H1 (cell line): ENCODE data around the gene NID2. TPM values are rescaled to one million over a fixed set of nuclear protein-coding genes. Genes with fewer than 3 reads are reported as not detected.

Experiments
- EGR1 ChIP-seq: IDR thresholded peaks from 2 replicates; pipeline ENCODE4 v1.6.1; 2011; ENCODE audit warnings: low read depth, low read length, borderline replicate concordance
- PHF8 ChIP-seq: fragments of 200-600 bp; sonication (generic); conservative IDR thresholded peaks from 2 replicates; pipeline ENCODE4 v1.7.1; 2012; ENCODE audit warnings: low read depth, mild to moderate bottlenecking, inconsistent platforms, low read length, moderate library complexity
- SIN3A ChIP-seq, 2 experiments: IDR thresholded peaks in 1 of 2; conservative IDR thresholded peaks in 1 of 2; 2 replicates each; pipeline ENCODE4 v1.6.1; 2011 to 2012; ENCODE audit warnings: low read length in 2 of 2, improper control_type of control experiment in 1 of 2, low read depth in 1 of 2, mild to moderate bottlenecking in 1 of 2
- SP4 ChIP-seq: IDR thresholded peaks from 2 replicates; pipeline ENCODE4 v1.6.1; 2012; ENCODE audit warnings: low read length, inconsistent platforms
- TBP ChIP-seq: IDR thresholded peaks from 2 replicates; pipeline ENCODE4 v1.6.1; 2011; ENCODE audit warnings: low read depth, low read length, improper control_type of control experiment
- polyA plus RNA-seq, 7 experiments: library from polyadenylated mRNA; depleted of rRNA in 3 of 7; stranded (reverse) in 5 of 7; unstranded in 2 of 7; fragments of >200 nt in 5 of 7; fragments of 200-250 nt in 2 of 7; gene quantifications; 1 replicate in 5 of 7; 2 replicates in 1 of 7; 4 replicates in 1 of 7; pipeline versions ENCODE4 v1.2.1 to v1.2.3, GENCODE V29; 2011 to 2013; ENCODE audit warnings: missing spikeins in 2 of 7, mixed read lengths in 2 of 7
- total RNA-seq: library from RNA; stranded (reverse); fragmentation: NEBNext Ultra II Directional; extraction: Animal tissue kit (Norgen Biotek cat#: 25700); gene quantifications from 2 replicates; pipeline ENCODE4 v1.2.1, GENCODE V29; 2021
- TF ChIP-seq, protein P1 (sequence below), 3 experiments: IDR thresholded peaks; 1 replicate in 2 of 3; 2 replicates in 1 of 3; pipeline versions ENCODE4 v1.5.1 to v1.6.1; 2011; ENCODE audit warnings: low read length in 3 of 3, mild to moderate bottlenecking in 3 of 3, inconsistent platforms in 2 of 3, low read depth in 1 of 3, moderate library complexity in 1 of 3; ENCODE audit not compliant: insufficient read depth in 1 of 3; ENCODE audit errors: control extremely low read depth in 1 of 3

The NID2 gene
- total and polyA plus RNA-seq, 2 of the 8 experiments (the other 6 are each of a cell fraction or from before 2014, with no cell fraction given), result 6.1 to 12.6 TPM

DNA sequence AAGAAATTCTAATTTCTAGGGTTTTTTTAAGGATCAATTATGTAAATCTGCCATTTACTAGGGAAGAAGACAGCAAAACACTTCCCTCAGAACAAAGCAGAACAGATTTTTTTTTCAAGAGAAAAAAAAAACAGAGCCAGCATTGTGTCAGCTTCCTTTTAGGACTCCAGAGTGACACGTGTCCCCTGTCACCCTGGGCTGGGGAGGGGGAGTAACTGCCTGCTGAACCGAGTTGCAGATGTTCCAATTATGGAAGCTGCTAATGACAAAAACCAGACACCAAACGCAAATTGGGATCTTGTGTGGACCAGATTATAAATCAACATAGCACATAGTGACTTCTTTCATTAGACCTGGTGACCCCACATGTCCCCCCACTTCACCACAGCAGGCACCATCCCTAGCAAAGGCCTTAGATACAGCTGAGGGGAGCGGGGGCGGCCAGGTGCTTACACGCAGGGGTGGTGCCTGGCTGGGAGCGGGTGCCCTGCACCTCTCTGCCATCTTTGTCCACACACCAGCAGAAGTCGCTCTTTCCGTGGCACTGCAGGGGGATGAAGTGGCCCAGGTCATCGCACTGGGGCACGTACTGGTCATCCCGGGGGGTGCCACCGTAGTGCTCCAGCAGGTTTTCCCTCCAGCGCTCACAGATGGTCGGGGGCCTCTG, 54.1 kb downstream of the NID2 start (continued):
- TF ChIP-seq SIN3A (conservative IDR thresholded peaks at IDR 0.05 in 1 of 2, IDR thresholded peaks at IDR 0.05 in 1 of 2; ENCODE audit: low read depth in 1 of 2, low read length in 2 of 2), result no peak
- no peak for TF ChIP-seq PHF8
- TF ChIP-seq, protein P1, sequence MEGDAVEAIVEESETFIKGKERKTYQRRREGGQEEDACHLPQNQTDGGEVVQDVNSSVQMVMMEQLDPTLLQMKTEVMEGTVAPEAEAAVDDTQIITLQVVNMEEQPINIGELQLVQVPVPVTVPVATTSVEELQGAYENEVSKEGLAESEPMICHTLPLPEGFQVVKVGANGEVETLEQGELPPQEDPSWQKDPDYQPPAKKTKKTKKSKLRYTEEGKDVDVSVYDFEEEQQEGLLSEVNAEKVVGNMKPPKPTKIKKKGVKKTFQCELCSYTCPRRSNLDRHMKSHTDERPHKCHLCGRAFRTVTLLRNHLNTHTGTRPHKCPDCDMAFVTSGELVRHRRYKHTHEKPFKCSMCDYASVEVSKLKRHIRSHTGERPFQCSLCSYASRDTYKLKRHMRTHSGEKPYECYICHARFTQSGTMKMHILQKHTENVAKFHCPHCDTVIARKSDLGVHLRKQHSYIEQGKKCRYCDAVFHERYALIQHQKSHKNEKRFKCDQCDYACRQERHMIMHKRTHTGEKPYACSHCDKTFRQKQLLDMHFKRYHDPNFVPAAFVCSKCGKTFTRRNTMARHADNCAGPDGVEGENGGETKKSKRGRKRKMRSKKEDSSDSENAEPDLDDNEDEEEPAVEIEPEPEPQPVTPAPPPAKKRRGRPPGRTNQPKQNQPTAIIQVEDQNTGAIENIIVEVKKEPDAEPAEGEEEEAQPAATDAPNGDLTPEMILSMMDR (IDR thresholded peaks at IDR 0.05; ENCODE audit: control extremely low read depth in 1 of 3, insufficient read depth in 1 of 3, low read depth in 1 of 3, low read length in 3 of 3), result no peak
- no peak for TF ChIP-seq EGR1
- TF ChIP-seq TBP, result no peak
- TF ChIP-seq SP4, result no peak
